Measurements from ENCODE around the gene SORT1. TPM values are rescaled to one million over a fixed set of nuclear protein-coding genes. Genes with fewer than 3 reads are reported as not detected.

The SORT1 gene
- total RNA-seq, 1 donor from 2014 or later, result 41.9 TPM

- no peak for TF ChIP-seq CTCF (conservative IDR thresholded peaks at IDR 0.05; ENCODE audit: low read depth, low read length)
- H3K4me3 ChIP-seq (ENCODE audit: low read depth, low read length), result no peak overlapping the region
- DNase-seq (ENCODE audit: low read depth), result no peak
Observed at GRCh38 chr1:109265741-109266330, 131.9 kb downstream of the SORT1 start.

- no peak for TF ChIP-seq CTCF (conservative IDR thresholded peaks at IDR 0.05; ENCODE audit: low read depth, low read length)
- H3K4me3 ChIP-seq (ENCODE audit: low read depth, low read length), result no peak overlapping the region
- no peak for DNase-seq (ENCODE audit: low read depth)
Observed at GRCh38 chr1:109265016-109265415, 132.7 kb downstream of the SORT1 start.

GRCh38 chr1:109264379-109264755, 133.4 kb downstream of the SORT1 start:
- H3K4me3 ChIP-seq (ENCODE audit: low read depth, low read length), result no peak overlapping the region
- no peak for TF ChIP-seq CTCF (conservative IDR thresholded peaks at IDR 0.05; ENCODE audit: low read depth, low read length)

GRCh38 chr1:109263597-109264378, 133.9 kb downstream of the SORT1 start:
- no peak overlapping the region for H3K4me3 ChIP-seq (ENCODE audit: low read depth, low read length)
- TF ChIP-seq CTCF (conservative IDR thresholded peaks at IDR 0.05; ENCODE audit: low read depth, low read length), result peak; percentile 99
- DNase-seq (ENCODE audit: low read depth), result no peak

More at GRCh38 chr1:109264379-109264755, 133.4 kb downstream of the SORT1 start:
- no peak for DNase-seq (ENCODE audit: low read depth)

- H3K4me3 ChIP-seq (ENCODE audit: low read depth, low read length), result no peak overlapping the region
- DNase-seq (ENCODE audit: low read depth), result no peak
- no peak for TF ChIP-seq CTCF (conservative IDR thresholded peaks at IDR 0.05; ENCODE audit: low read depth, low read length)
Observed at GRCh38 chr1:109263234-109263596, 134.5 kb downstream of the SORT1 start.

GRCh38 chr1:109262231-109263055, 135.3 kb downstream of the SORT1 start:
- DNase-seq (ENCODE audit: low read depth), result no peak
- H3K4me3 ChIP-seq (ENCODE audit: low read depth, low read length), result no peak overlapping the region
- TF ChIP-seq CTCF (conservative IDR thresholded peaks at IDR 0.05; ENCODE audit: low read depth, low read length), result no peak

Measured in epithelial cell of proximal tubule (primary cell).